ENCODE measurements around the gene POLR2A.

Gene POLR2A

GRCh38 chr17:7484067-7484918, at the start of gene POLR2A:
Gene POLR2A, plus strand, starts transcription at chr17:7484366.
- peak; percentile 99 for DNase-seq (ENCODE audit: low spot score)

- no peak for DNase-seq (ENCODE audit: low spot score)
Measured at GRCh38 chr17:7435676-7436555, 48.2 kb upstream of the POLR2A start.

DNA sequence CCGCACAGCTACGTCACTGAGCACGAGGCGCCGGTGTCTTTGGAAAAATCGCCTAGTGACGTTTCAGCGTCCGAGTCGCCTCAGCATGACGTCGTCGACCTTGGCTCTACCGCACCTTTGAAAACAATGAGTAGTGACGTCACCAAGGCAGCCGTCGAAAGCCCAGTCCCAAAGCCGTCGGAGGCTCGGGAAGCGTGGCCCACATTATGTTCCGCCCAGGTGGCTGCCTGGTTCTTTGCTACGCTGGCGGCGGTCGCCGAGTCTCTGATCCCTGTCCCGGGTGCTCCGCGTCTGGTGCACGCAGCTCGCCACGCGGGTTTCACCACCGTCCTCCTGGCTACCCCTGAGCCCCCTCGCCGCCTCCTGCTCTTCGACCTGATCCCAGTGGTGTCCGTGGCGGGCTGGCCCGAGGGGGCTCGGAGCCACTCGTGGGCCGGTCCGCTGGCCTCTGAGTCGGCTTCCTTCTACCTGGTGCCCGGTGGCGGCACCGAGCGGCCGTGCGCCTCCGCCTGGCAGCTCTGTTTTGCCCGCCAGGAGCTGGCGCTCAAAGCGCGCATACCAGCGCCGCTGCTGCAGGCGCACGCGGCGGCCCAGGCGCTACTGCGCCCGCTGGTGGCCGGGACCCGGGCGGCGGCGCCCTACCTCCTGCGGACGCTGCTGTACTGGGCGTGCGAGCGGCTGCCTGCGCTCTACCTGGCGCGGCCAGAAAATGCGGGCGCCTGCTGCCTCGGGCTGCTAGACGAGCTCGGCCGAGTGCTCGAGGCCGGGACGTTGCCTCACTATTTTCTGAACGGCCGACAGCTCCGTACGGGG, 47.4 kb upstream of the POLR2A start:
- peak; percentile 89 for DNase-seq (ENCODE audit: low spot score)

GRCh38 chr17:7437369-7437863, 46.8 kb upstream of the POLR2A start:
- no peak for DNase-seq (ENCODE audit: low spot score)

- DNase-seq (ENCODE audit: low spot score) = no peak
Measured at GRCh38 chr17:7437950-7438614, 46.1 kb upstream of the POLR2A start.

- DNase-seq (ENCODE audit: low spot score) = no peak
Measured at GRCh38 chr17:7438656-7439460, 45.3 kb upstream of the POLR2A start.

DNA sequence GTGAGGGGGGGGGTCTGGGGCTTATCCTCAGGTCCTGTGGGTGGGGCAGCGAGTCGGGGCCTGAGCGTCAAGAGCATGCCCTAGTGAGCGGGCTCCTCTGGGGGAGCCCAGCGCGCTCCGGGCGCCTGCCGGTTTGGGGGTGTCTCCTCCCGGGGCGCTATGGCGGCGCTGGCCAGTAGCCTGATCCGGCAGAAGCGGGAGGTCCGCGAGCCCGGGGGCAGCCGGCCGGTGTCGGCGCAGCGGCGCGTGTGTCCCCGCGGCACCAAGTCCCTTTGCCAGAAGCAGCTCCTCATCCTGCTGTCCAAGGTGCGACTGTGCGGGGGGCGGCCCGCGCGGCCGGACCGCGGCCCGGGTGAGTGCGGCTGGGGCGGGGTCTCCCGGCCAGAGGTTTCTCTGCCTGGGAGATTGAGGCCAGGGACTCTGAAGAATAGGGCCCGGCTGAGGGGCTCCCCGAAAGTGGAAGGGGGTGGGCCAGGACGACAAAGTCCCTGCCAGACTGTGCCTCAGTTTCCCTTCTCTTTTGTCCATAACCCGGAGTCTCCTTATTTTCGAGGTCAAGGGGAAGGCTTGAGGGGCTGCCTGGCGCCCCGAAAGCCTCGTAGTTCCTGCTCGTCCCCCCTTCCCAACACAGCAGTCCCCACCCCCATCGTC, 44.6 kb upstream of the POLR2A start, which contains the start of gene FGF11:
Gene FGF11 (plus strand): TSS at position 51 of the 651 bp plus-strand sequence. CDS start 109 bp downstream, at position 160.
- DNase-seq (ENCODE audit: low spot score) = no peak

DNA sequence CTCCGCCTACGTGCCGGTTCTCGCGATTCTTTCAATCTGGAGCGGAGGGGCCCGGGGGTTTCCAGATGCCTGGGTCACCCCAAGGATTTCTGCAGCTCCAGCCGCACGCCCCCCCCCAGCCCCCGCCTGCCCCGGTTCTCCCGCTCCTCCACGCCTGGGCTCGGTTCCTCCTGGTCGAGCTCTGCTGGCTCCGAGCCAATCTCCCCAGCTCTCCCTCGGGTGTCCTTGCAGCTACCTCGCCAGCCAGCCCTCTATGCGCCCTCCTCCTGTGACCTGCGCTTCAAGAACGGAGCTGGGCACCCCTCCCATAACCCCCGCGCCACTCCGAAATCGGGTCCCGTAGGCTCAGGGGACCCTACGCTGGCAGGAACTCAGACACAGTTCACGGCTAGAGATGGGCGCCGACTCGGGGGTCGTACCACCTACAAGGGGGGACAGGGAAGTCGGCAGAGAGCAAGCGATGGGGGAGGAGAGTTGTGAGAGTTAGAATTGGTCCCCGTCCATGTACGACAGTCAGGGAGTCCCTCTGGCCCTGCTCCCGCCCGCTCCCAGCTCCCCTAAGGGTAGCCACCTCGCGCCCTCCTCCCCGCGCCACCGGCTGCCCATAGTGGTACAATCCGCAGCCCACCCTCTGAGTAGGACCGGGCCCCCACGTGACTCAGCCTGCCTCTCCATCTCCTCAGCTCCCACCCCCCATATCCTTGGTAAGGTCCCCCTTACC, 43.9 kb upstream of the POLR2A start:
- DNase-seq (ENCODE audit: low spot score) = no peak

GRCh38 chr17:7440834-7441195, 43.4 kb upstream of the POLR2A start:
- no peak for DNase-seq (ENCODE audit: low spot score)

GRCh38 chr17:7441266-7441665, 42.9 kb upstream of the POLR2A start:
- DNase-seq (ENCODE audit: low spot score) = no peak

- DNase-seq (ENCODE audit: low spot score) = no peak
Measured at GRCh38 chr17:7442142-7442541, 42.0 kb upstream of the POLR2A start.

DNA sequence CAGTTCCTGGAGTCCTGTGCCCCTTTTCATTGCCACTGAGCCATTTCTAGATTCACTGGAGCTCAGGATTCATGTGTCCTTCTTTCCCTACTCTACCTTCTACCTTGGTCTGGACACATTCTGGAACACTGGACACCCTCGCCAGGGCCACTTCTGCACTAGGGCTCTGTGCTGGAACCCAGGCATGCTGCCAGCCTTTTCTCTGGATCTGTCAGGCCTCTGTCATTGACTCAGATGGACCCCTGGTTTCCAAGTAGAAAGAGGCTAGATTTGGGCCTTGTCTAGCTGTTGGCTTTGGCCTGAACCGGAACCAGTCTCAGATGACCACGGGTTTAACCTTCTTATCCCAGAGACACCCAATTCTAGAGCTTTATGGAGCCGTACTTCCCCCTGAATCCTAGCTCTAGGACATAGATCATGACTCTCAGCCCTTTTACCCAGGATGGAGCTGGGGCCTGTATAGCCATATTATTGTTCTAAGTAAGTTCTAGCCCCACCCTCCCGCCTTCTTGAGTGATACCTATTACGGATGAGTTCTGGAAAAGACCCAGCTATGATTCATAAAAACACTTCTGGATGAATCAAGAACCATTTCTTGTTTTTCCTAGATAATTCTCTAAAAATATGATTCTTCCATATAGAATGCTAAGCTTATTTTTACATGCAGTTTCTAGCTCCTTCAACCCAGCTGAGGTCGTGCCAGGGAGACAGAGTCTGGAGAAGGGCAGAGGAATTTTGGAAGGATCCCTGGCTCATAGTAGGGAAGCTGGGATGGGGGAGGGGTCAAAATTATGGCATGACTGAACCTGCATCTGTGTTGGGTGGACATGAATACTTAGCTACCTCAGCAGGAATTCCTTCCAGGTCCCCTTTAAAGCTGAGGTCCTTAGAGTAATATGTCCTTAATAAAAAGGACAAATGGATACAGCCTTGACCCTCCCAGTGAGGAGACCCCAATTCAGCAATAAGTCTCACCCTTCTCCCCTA, 40.4 kb upstream of the POLR2A start:
- peak; percentile 56 for DNase-seq (ENCODE audit: low spot score)

DNA sequence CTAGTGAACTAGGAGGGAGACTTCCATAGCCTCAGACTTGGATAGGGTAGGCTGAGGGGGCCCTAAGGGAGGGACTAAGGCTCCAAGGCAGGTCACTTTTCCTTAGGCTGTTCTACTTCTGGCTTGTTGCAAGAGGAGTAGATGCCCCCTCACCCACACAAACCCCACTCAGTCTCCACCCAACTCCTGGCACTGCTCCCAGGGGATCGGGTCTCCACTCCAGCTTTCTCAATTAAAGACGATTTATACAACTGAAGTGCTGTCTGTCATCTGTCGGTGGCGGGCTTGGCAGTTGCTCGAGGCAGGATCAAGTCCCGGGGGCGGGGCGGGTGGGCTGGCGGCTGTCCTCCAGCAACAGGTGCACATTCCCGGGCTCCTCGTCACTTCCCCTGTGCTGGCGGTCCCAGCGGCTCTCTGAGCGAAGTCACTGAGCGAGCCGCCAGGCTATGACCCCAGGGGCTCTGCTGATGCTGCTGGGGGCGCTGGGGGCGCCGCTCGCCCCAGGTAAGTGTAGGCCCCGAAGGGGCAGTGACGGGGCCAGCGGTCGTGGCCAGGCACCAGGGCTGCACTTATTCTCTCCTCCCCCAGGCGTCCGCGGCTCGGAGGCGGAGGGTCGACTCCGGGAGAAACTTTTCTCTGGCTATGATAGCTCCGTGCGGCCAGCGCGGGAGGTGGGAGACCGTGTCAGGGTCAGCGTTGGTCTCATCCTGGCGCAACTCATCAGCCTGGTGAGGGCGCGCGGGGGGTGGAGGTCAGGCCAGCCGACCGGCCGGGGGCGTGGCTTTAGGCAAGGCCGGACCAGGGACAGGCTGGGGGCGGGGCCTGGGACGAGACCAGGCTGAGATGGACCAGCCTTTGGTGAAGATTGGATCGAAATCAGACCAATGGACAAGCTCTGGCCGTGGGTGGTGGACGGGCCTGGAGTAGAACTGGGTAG, 39.2 kb upstream of the POLR2A start, which contains the start of gene CHRNB1:
Gene CHRNB1 (plus strand): TSS at position 380 of the 937 bp plus-strand sequence. CDS start 67 bp downstream, at position 447.
- DNase-seq (ENCODE audit: low spot score) = peak; percentile 81

GRCh38 chr17:7445619-7445968, 38.6 kb upstream of the POLR2A start:
- no peak for DNase-seq (ENCODE audit: low spot score)

DNA sequence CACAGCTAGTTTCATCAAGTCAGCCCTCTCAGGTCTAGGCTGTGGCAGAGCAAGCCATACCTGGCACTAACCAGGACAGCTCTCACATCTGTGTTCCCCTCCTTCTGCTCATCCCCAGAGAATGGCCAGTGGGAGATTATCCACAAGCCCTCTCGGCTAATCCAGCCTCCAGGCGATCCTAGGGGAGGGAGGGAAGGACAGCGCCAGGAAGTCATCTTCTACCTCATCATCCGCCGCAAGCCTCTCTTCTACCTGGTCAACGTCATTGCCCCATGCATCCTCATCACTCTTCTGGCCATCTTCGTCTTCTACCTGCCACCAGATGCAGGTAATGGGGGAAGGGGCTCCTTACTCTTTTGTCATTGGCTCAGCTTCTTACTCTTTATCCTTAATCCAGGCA, 35.7 kb upstream of the POLR2A start:
- DNase-seq (ENCODE audit: low spot score) = no peak

- no peak for DNase-seq (ENCODE audit: low spot score)
Measured at GRCh38 chr17:7459961-7460545, 24.1 kb upstream of the POLR2A start.
